GM18951 (cell line): ENCODE measurements around the gene HSDL1.
"Not testable (repeated sequence)": the region's sequence is repeated elsewhere in the genome, so short reads cannot be mapped to it uniquely, and the experiment has no call there.

Experiments
- POLR2A ChIP-seq: IDR thresholded peaks from 4 replicates; pipeline ENCODE4 v1.6.1; 2011; ENCODE audit warnings: mild to moderate bottlenecking; ENCODE audit not compliant: insufficient read length, insufficient read depth; ENCODE audit errors: extremely low read depth
- in situ Hi-C: fragments of 300-500 bp; cut with MboI; formaldehyde crosslinking; loops from one replicate; pipeline ENCODE4 v1.12.0; 2022; ENCODE audit warnings: low sequenced_read_pairs, mixed read lengths, inconsistent platforms; ENCODE audit not compliant: unreplicated experiment

HSDL1 gene

GRCh38 chr16:84141143-84141670, 3.8 kb downstream of the HSDL1 start:
- in situ Hi-C loops, result no loop called here
- TF ChIP-seq POLR2A, result no peak

- in situ Hi-C loops, result no loop called here
- no peak for TF ChIP-seq POLR2A
Observed at GRCh38 chr16:84139628-84140258, 5.2 kb downstream of the HSDL1 start.

- in situ Hi-C loops, result no loop called here
- TF ChIP-seq POLR2A, result no peak
Observed at GRCh38 chr16:84138824-84139627, 6.0 kb downstream of the HSDL1 start.

GRCh38 chr16:84138500-84138823, 6.5 kb downstream of the HSDL1 start:
- in situ Hi-C loops, result no loop called here
- no peak for TF ChIP-seq POLR2A

- no peak for TF ChIP-seq POLR2A
- in situ Hi-C loops, result no loop called here
Observed at GRCh38 chr16:84137769-84138357, 7.1 kb downstream of the HSDL1 start.

GRCh38 chr16:84137287-84137686, 7.7 kb downstream of the HSDL1 start:
- in situ Hi-C loops, result no loop called here
- TF ChIP-seq POLR2A, result no peak

- in situ Hi-C loops, result no loop called here
- TF ChIP-seq POLR2A, result no peak
Observed at GRCh38 chr16:84136331-84137125, 8.4 kb downstream of the HSDL1 start.

- in situ Hi-C loops, result no loop called here
- no peak for TF ChIP-seq POLR2A
Observed at GRCh38 chr16:84132527-84133285, 12.3 kb downstream of the HSDL1 start.

- in situ Hi-C loops, result no loop called here
Observed at GRCh38 chr16:84131117-84131516, 13.9 kb downstream of the HSDL1 start.

GRCh38 chr16:84124257-84125073, 20.5 kb downstream of the HSDL1 start:
- no peak for TF ChIP-seq POLR2A

More at GRCh38 chr16:84131117-84131516, 13.9 kb downstream of the HSDL1 start:
- TF ChIP-seq POLR2A, result no peak

GRCh38 chr16:84121007-84121406, 24.0 kb downstream of the HSDL1 start:
- in situ Hi-C loops, result no loop called here
- TF ChIP-seq POLR2A, result no peak

More at GRCh38 chr16:84124257-84125073, 20.5 kb downstream of the HSDL1 start:
- in situ Hi-C loops, result no loop called here

GRCh38 chr16:84120023-84120422, 25.0 kb downstream of the HSDL1 start:
- in situ Hi-C loops, result no loop called here

GRCh38 chr16:84119368-84119767, 25.6 kb downstream of the HSDL1 start:
- in situ Hi-C loops, result no loop called here
- no peak for TF ChIP-seq POLR2A

More at GRCh38 chr16:84120023-84120422, 25.0 kb downstream of the HSDL1 start:
- no peak for TF ChIP-seq POLR2A

- in situ Hi-C loops, result not testable (repeated sequence)
Observed at GRCh38 chr16:84118315-84118714, 26.7 kb downstream of the HSDL1 start.
